Endodermal cell (in vitro differentiated cells): ENCODE data around the gene MIF. TPM values are rescaled to one million over a fixed set of nuclear protein-coding genes. Genes with fewer than 3 reads are reported as not detected.

Experiments used
- DNase-seq: peaks from one replicate; pipeline ENCODE4 v3.0.0-alpha.2; 2017
- H3K27ac ChIP-seq: 2 replicates; pipeline ENCODE4 v1.5.1; 2013; ENCODE audit warnings: mild to moderate bottlenecking, low read depth, low read length, moderate library complexity
- H3K27me3 ChIP-seq: 2 replicates; pipeline ENCODE4 v1.6.1; 2013; ENCODE audit warnings: mild to moderate bottlenecking, low read length, moderate library complexity; ENCODE audit not compliant: insufficient read depth, control insufficient read depth, poor library complexity, severe bottlenecking
- H3K36me3 ChIP-seq: 2 replicates; pipeline ENCODE4 v1.7.0; 2013; ENCODE audit warnings: mild to moderate bottlenecking, low read length, moderate library complexity; ENCODE audit not compliant: control insufficient read depth, insufficient read depth
- H3K4me1 ChIP-seq: one replicate; pipeline ENCODE4 v1.7.0; 2013; ENCODE audit warnings: low read length; ENCODE audit not compliant: control insufficient read depth, insufficient read depth
- H3K4me3 ChIP-seq: 2 replicates; pipeline ENCODE4 v1.5.1; 2013; ENCODE audit warnings: mild to moderate bottlenecking, low read length, moderate library complexity
- H3K9ac ChIP-seq: 2 replicates; pipeline ENCODE4 v1.6.1; 2013; ENCODE audit warnings: mild to moderate bottlenecking, low read length, moderate library complexity; ENCODE audit not compliant: poor library complexity, severe bottlenecking; ENCODE audit errors: extremely low read depth
- H3K9me3 ChIP-seq: 2 replicates; pipeline ENCODE4 v1.6.1; 2013; ENCODE audit warnings: mild to moderate bottlenecking, low read length, moderate library complexity; ENCODE audit not compliant: control insufficient read depth
- H3K27ac Mint-ChIP-seq: 2 replicates; pipeline ENCODE4 v1.8.0; 2020; ENCODE audit warnings: mixed read lengths
- H3K27me3 Mint-ChIP-seq: 2 replicates; pipeline ENCODE4 v1.8.0; 2021; ENCODE audit warnings: mild to moderate bottlenecking, mixed read lengths; ENCODE audit not compliant: insufficient read depth
- H3K36me3 Mint-ChIP-seq: 2 replicates; pipeline ENCODE4 v1.8.0; 2020; ENCODE audit warnings: low read depth, mixed read lengths
- H3K4me1 Mint-ChIP-seq: 2 replicates; pipeline ENCODE4 v1.8.0; 2020; ENCODE audit warnings: mixed read lengths
- H3K4me3 Mint-ChIP-seq: 2 replicates; pipeline ENCODE4 v1.8.0; 2020; ENCODE audit warnings: mild to moderate bottlenecking, moderate library complexity, mixed read lengths
- H3K9me3 Mint-ChIP-seq: 2 replicates; pipeline ENCODE4 v1.8.0; 2020; ENCODE audit warnings: mild to moderate bottlenecking, mixed read lengths
- WGBS, 2 experiments: methylation state at CpG; one replicate each; pipeline versions ENCODE4 v1.1.5 to v1.1.7; 2013; ENCODE audit warnings: missing lambda C conversion rate in 2 of 2, mixed read lengths in 1 of 2; ENCODE audit not compliant: insufficient coverage in 1 of 2, insufficient read length in 1 of 2; 5-methylcytosine and 5-hydroxymethylcytosine counted together
- total RNA-seq, 2 donors: library from RNA; stranded (reverse); fragmentation: NEBNext Ultra II Directional in 1 of 2; extraction: Animal tissue kit (Norgen Biotek cat#: 25700) in 1 of 2; gene quantifications; 2 replicates in 1 of 2; 3 replicates in 1 of 2; pipeline ENCODE4 v1.2.1, GENCODE V29; 2021
- TF ChIP-seq, protein P1 (sequence below): fragments of 200-600 bp; sonication (generic); conservative IDR thresholded peaks from 2 replicates; pipeline ENCODE4 v1.5.0; 2021; ENCODE audit warnings: antibody characterized with exemption, mild to moderate bottlenecking

The MIF gene
- total RNA-seq, 2 donors from 2014 or later: 722 to 753 TPM

DNA sequence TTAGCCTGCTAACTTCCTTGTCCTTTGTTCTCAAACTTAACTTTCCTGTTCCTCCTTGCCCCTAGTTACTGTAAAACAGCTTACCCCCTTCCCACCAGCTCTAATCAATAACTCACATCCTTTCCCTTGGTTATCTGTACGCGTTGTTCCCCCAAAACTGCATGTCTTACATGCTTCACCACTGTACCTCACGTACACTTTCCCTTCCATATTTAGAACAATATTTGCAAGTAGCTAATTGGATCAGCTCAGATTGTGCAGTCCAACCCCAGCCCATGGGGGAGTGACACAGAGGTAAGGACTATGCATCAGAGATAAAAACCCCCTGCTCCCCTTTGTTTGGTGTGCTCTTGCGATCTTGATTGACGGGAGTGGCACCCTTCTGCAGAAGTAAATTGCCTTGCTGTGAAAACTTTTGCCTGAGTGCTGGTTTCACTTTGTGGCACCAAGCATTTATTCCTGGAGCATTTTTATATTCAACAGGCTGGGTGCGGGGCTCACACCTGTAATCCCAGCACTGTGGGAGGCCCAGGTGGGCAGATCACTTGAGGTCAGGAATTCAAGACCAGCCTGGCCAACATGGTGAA, 30.9 kb downstream of the MIF start:
- H3K4me1 Mint-ChIP-seq: no peaks in the 10 kb centered on the region
- Histone ChIP-seq H3K27ac (no peak overlapping the region), H3K36me3 (peaks cover 35% of the 10 kb centered on the region), H3K4me1 (no peaks in the 10 kb centered on the region), H3K9ac (no peak overlapping the region), H3K9me3 (peaks cover 45% of the 10 kb centered on the region), H3K27me3 (no peaks in the 10 kb centered on the region), H3K4me3 (no peak overlapping the region)
- H3K27me3 Mint-ChIP-seq: no peaks in the 10 kb centered on the region
- no peak for DNase-seq
- peaks cover 77% of the 10 kb centered on the region for H3K36me3 Mint-ChIP-seq
- 91 to 93% methylated on average over 4 to 5 of the region's 6 CpGs for WGBS, 2 experiments
- H3K4me3 Mint-ChIP-seq: no peak overlapping the region
- TF ChIP-seq, protein P1, sequence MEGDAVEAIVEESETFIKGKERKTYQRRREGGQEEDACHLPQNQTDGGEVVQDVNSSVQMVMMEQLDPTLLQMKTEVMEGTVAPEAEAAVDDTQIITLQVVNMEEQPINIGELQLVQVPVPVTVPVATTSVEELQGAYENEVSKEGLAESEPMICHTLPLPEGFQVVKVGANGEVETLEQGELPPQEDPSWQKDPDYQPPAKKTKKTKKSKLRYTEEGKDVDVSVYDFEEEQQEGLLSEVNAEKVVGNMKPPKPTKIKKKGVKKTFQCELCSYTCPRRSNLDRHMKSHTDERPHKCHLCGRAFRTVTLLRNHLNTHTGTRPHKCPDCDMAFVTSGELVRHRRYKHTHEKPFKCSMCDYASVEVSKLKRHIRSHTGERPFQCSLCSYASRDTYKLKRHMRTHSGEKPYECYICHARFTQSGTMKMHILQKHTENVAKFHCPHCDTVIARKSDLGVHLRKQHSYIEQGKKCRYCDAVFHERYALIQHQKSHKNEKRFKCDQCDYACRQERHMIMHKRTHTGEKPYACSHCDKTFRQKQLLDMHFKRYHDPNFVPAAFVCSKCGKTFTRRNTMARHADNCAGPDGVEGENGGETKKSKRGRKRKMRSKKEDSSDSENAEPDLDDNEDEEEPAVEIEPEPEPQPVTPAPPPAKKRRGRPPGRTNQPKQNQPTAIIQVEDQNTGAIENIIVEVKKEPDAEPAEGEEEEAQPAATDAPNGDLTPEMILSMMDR: no peak
- H3K9me3 Mint-ChIP-seq: peaks cover 21% of the 10 kb centered on the region
- H3K27ac Mint-ChIP-seq: no peak overlapping the region

DNA sequence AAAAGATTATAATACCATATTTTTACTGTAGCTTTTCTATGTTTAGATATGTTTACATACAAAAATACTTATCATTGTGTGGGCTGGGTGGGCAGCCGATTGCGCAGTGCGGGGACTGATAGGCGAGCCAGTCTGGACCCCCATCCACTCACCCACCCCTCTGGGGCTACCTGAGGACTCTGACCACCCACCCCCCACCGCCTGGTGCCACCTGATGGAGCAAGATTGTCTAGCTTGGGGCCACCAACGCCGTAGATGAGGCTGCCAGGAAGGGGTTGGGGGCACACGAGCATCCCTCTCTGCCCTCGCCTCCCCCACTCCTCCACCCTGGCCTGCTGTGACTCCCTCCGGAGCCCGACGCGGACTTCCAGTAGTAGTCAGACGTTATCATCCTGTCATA, 32.4 kb downstream of the MIF start:
- WGBS, 2 experiments: 70 to 75% methylated on average over 8 to 14 of the region's 14 CpGs
- no peak overlapping the region for H3K27ac Mint-ChIP-seq
- H3K4me1 ChIP-seq: no peaks in the 10 kb centered on the region
- peaks cover 40% of the 10 kb centered on the region for H3K36me3 ChIP-seq
- H3K27me3 ChIP-seq: no peaks in the 10 kb centered on the region
- no peaks in the 10 kb centered on the region for H3K27me3 Mint-ChIP-seq
- no peak overlapping the region for H3K9ac ChIP-seq
- TF ChIP-seq, protein P1: no peak
- no peak overlapping the region for H3K4me3 Mint-ChIP-seq
- peaks cover 78% of the 10 kb centered on the region for H3K36me3 Mint-ChIP-seq
- no peak overlapping the region for H3K4me3 ChIP-seq
- peaks cover 28% of the 10 kb centered on the region for H3K9me3 Mint-ChIP-seq
- no peak overlapping the region for H3K27ac ChIP-seq
- peaks cover 56% of the 10 kb centered on the region for H3K9me3 ChIP-seq
- H3K4me1 Mint-ChIP-seq: no peaks in the 10 kb centered on the region
- DNase-seq: no peak

DNA sequence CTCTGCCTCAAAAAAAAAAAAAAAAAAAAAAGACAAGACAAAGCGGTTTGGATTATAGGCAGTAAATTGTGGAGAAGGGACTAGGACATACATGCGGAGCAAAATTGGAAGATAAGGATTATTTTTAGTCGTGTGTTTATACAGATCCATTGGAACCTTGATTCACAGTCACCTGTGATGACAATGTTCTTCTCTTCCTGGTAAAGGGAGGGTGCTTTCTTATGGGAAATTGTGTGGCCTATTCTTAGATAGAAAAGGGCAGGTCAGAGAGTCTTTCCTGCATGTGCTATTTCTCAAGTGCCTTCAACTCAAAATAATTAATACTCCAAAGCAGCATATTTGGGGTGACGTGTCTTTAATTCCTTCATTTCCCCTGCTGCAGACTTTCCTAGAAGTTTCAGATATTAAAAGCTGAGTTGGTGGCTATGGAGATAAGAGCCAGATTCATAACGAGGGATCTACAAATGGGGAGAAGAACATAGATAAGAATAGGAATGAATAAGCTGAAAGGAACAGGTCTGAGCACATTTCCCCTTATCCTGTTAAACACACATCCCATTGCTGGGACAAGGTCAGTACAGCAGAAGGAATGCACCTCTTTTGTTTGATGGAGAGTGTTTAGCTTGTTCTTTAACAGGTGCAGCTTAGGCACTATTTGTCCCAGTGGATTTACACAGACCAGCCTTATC, 44.3 kb downstream of the MIF start:
- no peaks in the 10 kb centered on the region for H3K27me3 ChIP-seq
- H3K9ac ChIP-seq: no peak overlapping the region
- Mint-ChIP-seq H3K4me1 (no peaks in the 10 kb centered on the region), H3K36me3 (no peaks in the 10 kb centered on the region), H3K9me3 (no peaks in the 10 kb centered on the region), H3K27me3 (no peaks in the 10 kb centered on the region), H3K4me3 (no peak overlapping the region), H3K27ac (no peak overlapping the region)
- 94 to 95% methylated on average over 2 to 5 of the region's 5 CpGs for WGBS, 2 experiments
- TF ChIP-seq, protein P1: no peak
- H3K4me1 ChIP-seq: no peaks in the 10 kb centered on the region
- H3K4me3 ChIP-seq: no peak overlapping the region
- no peak for DNase-seq
- H3K36me3 ChIP-seq: no peaks in the 10 kb centered on the region
- H3K9me3 ChIP-seq: no peaks in the 10 kb centered on the region
- H3K27ac ChIP-seq: no peak overlapping the region
